Measurements from ENCODE around the gene HIBADH.

- no peak for TF ChIP-seq GATA2 (IDR thresholded peaks at IDR 0.05; ENCODE audit: low read depth, low read length)
- TF ChIP-seq GATA3 (IDR thresholded peaks at IDR 0.05; ENCODE audit: low read depth, low read length) = no peak
Observed at GRCh38 chr7:27651702-27652101, 11.0 kb downstream of the HIBADH start.
